Keratinocyte (primary cell): ENCODE data around the gene LRRIQ1. TPM values are rescaled to one million over a fixed set of nuclear protein-coding genes. Genes with fewer than 3 reads are reported as not detected.

Experiments
- DNase-seq: peaks from one replicate; pipeline ENCODE4 v3.0.0-alpha.2; 2011; ENCODE audit warnings: low read depth, missing footprints, low spot score
- FAIRE-seq: peaks from 2 replicates; lab custom pipeline; 2011; peaks lifted over from hg19 to GRCh38; lab: Jason Lieb, UNC
- H2AFZ ChIP-seq: 2 replicates; pipeline ENCODE4 v1.6.0; 2012; ENCODE audit warnings: low read length, control low read depth, inconsistent platforms; ENCODE audit not compliant: control insufficient read depth
- H3K27ac ChIP-seq: 2 replicates; pipeline ENCODE4 v1.5.1; 2011; ENCODE audit warnings: low read length; ENCODE audit not compliant: control insufficient read depth, insufficient read depth
- H3K27me3 ChIP-seq: 3 replicates; pipeline ENCODE4 v1.6.0; 2011; ENCODE audit warnings: low read length; ENCODE audit not compliant: control insufficient read depth, insufficient read depth; ENCODE audit errors: extremely low read depth
- H3K36me3 ChIP-seq, 2 experiments: 2 replicates in 1 of 2; 3 replicates in 1 of 2; pipeline ENCODE4 v1.5.1; 2011; ENCODE audit warnings: low read length in 2 of 2, mild to moderate bottlenecking in 1 of 2; ENCODE audit not compliant: control insufficient read depth in 2 of 2, insufficient read depth in 2 of 2; ENCODE audit errors: extremely low read depth in 1 of 2
- H3K4me1 ChIP-seq: 3 replicates; pipeline ENCODE4 v1.5.1; 2011; ENCODE audit warnings: low read length; ENCODE audit not compliant: control insufficient read depth, insufficient read depth; ENCODE audit errors: extremely low read depth
- H3K4me2 ChIP-seq: 3 replicates; pipeline ENCODE4 v1.6.0; 2011; ENCODE audit warnings: low read depth, low read length; ENCODE audit not compliant: control insufficient read depth, insufficient read depth; ENCODE audit errors: extremely low read depth
- H3K4me3 ChIP-seq, 3 experiments: fragments of 200-600 bp in 1 of 3; sonication (generic) in 1 of 3; 2 replicates in 2 of 3; 3 replicates in 1 of 3; pipeline ENCODE4 v1.5.1; 2011 to 2016; ENCODE audit warnings: low read length in 3 of 3, mild to moderate bottlenecking in 3 of 3, control low read depth in 2 of 3, inconsistent platforms in 1 of 3, low read depth in 1 of 3, mixed read lengths in 1 of 3, mixed run types in 1 of 3, moderate library complexity in 1 of 3; ENCODE audit not compliant: control insufficient read depth in 2 of 3, insufficient read depth in 2 of 3; ENCODE audit errors: extremely low read depth in 1 of 3
- H3K79me2 ChIP-seq: 2 replicates; pipeline ENCODE4 v1.6.0; 2012; ENCODE audit warnings: low read length; ENCODE audit not compliant: control insufficient read depth, insufficient read depth
- H3K9ac ChIP-seq: 3 replicates; pipeline ENCODE4 v1.6.0; 2011; ENCODE audit warnings: low read length; ENCODE audit not compliant: control insufficient read depth, insufficient read depth; ENCODE audit errors: extremely low read depth
- H3K9me1 ChIP-seq: 3 replicates; pipeline ENCODE4 v1.6.0; 2011; ENCODE audit warnings: low read length; ENCODE audit not compliant: control insufficient read depth, insufficient read depth; ENCODE audit errors: extremely low read depth
- H3K9me3 ChIP-seq: 2 replicates; pipeline ENCODE4 v1.5.1; 2012; ENCODE audit warnings: low read depth, low read length; ENCODE audit not compliant: control insufficient read depth
- H4K20me1 ChIP-seq: 3 replicates; pipeline ENCODE4 v1.6.0; 2011; ENCODE audit warnings: low read length; ENCODE audit not compliant: control insufficient read depth, insufficient read depth; ENCODE audit errors: extremely low read depth
- EZH2 ChIP-seq: IDR thresholded peaks from one replicate; pipeline ENCODE4 v1.6.1; 2012; ENCODE audit warnings: inconsistent platforms, mild to moderate bottlenecking, low read length, moderate library complexity
- dilution Hi-C: fragments of 300-500 bp; cut with MboI; formaldehyde crosslinking; loops from one replicate; pipeline ENCODE4 v1.7.0; 2020; ENCODE audit warnings: low sequenced_read_pairs; ENCODE audit not compliant: extremely low pct_ligation_motif_present
- polyA minus RNA-seq, 3 experiments: library from RNA; depleted of rRNA, polyadenylated mRNA; stranded (reverse); fragments of >200 nt; gene quantifications; 1 replicate in 1 of 3; 2 replicates in 1 of 3; 3 replicates in 1 of 3; pipeline ENCODE4 v1.2.3, GENCODE V29; 2011
- polyA plus RNA-seq, 5 experiments: library from polyadenylated mRNA; depleted of rRNA in 3 of 5; stranded (reverse) in 3 of 5; stranded (forward) in 1 of 5; unstranded in 1 of 5; fragments of >200 nt; gene quantifications; 1 replicate in 1 of 5; 2 replicates in 3 of 5; 3 replicates in 1 of 5; pipeline versions ENCODE4 v1.2.1 to v1.2.3, GENCODE V29; 2011 to 2012; ENCODE audit warnings: missing spikeins in 2 of 5, low read depth in 1 of 5, low replicate concordance in 1 of 5
- TF ChIP-seq, protein P1 (sequence below), 3 experiments: IDR thresholded peaks in 1 of 3; conservative IDR thresholded peaks in 1 of 3; optimal IDR thresholded peaks in 1 of 3; 2 replicates in 2 of 3; 3 replicates in 1 of 3; pipeline versions ENCODE3 to v1.5.1; 2011; ENCODE audit warnings: low read length in 3 of 3, mild to moderate bottlenecking in 3 of 3, moderate library complexity in 2 of 3, control low read depth in 1 of 3, inconsistent platforms in 1 of 3; ENCODE audit not compliant: insufficient read depth in 2 of 3; ENCODE audit errors: extremely low read depth in 1 of 3

LRRIQ1 gene
- 0.37 to 0.97 TPM (median 0.84 TPM) in 3 replicates for polyA plus RNA-seq
- 1.5 TPM for polyA plus RNA-seq (2011; ENCODE audit: low read depth)
- 0.42 and 0.92 TPM in 2 replicates for polyA plus RNA-seq (2011; cell fraction: cytosol; rRNA removed)
- polyA plus RNA-seq (2011; cell fraction: nucleus; rRNA removed): 2.1 and 3.3 TPM in 2 replicates
- polyA plus RNA-seq (2012; ENCODE audit: low replicate concordance): 0.08 and 0.79 TPM in 2 replicates
- 0.23 to 0.99 TPM in 2 of 3 replicates, not detected in the other for polyA minus RNA-seq
- not detected for polyA minus RNA-seq (2011; cell fraction: cytosol; rRNA and poly(A)+ RNA removed)
- polyA minus RNA-seq (2011; cell fraction: nucleus; rRNA and poly(A)+ RNA removed): 0.84 and 1.9 TPM in 2 replicates

- H3K27ac ChIP-seq: no peak within 1 kb of the TSS
- TF ChIP-seq, protein P1, sequence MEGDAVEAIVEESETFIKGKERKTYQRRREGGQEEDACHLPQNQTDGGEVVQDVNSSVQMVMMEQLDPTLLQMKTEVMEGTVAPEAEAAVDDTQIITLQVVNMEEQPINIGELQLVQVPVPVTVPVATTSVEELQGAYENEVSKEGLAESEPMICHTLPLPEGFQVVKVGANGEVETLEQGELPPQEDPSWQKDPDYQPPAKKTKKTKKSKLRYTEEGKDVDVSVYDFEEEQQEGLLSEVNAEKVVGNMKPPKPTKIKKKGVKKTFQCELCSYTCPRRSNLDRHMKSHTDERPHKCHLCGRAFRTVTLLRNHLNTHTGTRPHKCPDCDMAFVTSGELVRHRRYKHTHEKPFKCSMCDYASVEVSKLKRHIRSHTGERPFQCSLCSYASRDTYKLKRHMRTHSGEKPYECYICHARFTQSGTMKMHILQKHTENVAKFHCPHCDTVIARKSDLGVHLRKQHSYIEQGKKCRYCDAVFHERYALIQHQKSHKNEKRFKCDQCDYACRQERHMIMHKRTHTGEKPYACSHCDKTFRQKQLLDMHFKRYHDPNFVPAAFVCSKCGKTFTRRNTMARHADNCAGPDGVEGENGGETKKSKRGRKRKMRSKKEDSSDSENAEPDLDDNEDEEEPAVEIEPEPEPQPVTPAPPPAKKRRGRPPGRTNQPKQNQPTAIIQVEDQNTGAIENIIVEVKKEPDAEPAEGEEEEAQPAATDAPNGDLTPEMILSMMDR (optimal IDR thresholded peaks at IDR 0.05 in 1 of 3, IDR thresholded peaks at IDR 0.05 in 1 of 3, conservative IDR thresholded peaks at IDR 0.05 in 1 of 3; ENCODE audit: extremely low read depth in 1 of 3, insufficient read depth in 2 of 3, low read length in 3 of 3): no peak
- no peak for TF ChIP-seq EZH2
- dilution Hi-C loops: loop anchor here (25.0 kb wide), 1 partner anchor 149 kb away; no protein-coding TSS in a partner anchor
- H3K79me2 ChIP-seq: no peaks in the 10 kb centered on the region
- H3K9me1 ChIP-seq: no peaks in the 10 kb centered on the region
- H3K27me3 ChIP-seq: peaks cover 5% of the 10 kb centered on the region
- H3K36me3 ChIP-seq: no peaks in the 10 kb centered on the region
- peak within 1 kb of the TSS; percentile 90 for H3K4me2 ChIP-seq
- H4K20me1 ChIP-seq: no peaks in the 10 kb centered on the region
- peak within 1 kb of the TSS; percentile 55 for H3K9ac ChIP-seq
- H3K4me1 ChIP-seq: no peaks in the 10 kb centered on the region
- DNase-seq (peak; percentile 42), FAIRE-seq (peak; percentile 94)
- peak within 1 kb of the TSS; percentile 94 for H2AFZ ChIP-seq
- H3K4me3 ChIP-seq: peak within 1 kb of the TSS; percentile 53 to 69 (median 68)
- no peaks in the 10 kb centered on the region for H3K9me3 ChIP-seq
Observed at GRCh38 chr12:85036234-85036707, at the start of gene LRRIQ1, which contains the start of gene TSPAN19. LRRIQ1 (plus strand) TSS chr12:85036351; CDS start chr12:85038177, 1,826 bp downstream. TSPAN19 (minus strand) TSS chr12:85036277; CDS start chr12:85029946, 6,331 bp downstream.

GRCh38 chr12:84986586-84986985, 49.6 kb upstream of the LRRIQ1 start:
- Histone ChIP-seq H3K4me2 (no peak overlapping the region), H2AFZ (no peak overlapping the region), H3K9me3 (no peaks in the 10 kb centered on the region), H3K4me1 (no peaks in the 10 kb centered on the region), H3K4me3 (no peak overlapping the region), H3K36me3 (no peaks in the 10 kb centered on the region), H3K79me2 (no peaks in the 10 kb centered on the region), H3K9ac (no peak overlapping the region), H3K9me1 (no peaks in the 10 kb centered on the region), H4K20me1 (no peaks in the 10 kb centered on the region), H3K27ac (no peak overlapping the region), H3K27me3 (no peaks in the 10 kb centered on the region)
- DNase-seq: no peak
- FAIRE-seq: no peak
- dilution Hi-C loops: no loop called here
- no peak for TF ChIP-seq EZH2
- TF ChIP-seq, protein P1 (optimal IDR thresholded peaks at IDR 0.05 in 1 of 3, IDR thresholded peaks at IDR 0.05 in 1 of 3, conservative IDR thresholded peaks at IDR 0.05 in 1 of 3; ENCODE audit: extremely low read depth in 1 of 3, insufficient read depth in 2 of 3, low read length in 3 of 3): no peak
